H9 (cell line): Measurements from ENCODE around the gene PRDM11. TPM values are rescaled to one million over a fixed set of nuclear protein-coding genes. Genes with fewer than 3 reads are reported as not detected.
A peak's percentile ranks its signal among the peaks of the same experiment; 100 is the strongest.

Source experiments
- DNase-seq: peaks from one replicate; pipeline ENCODE4 v3.0.0-alpha.2; 2017
- H2AFZ ChIP-seq: one replicate; pipeline ENCODE4 v1.6.1; 2013; ENCODE audit warnings: mild to moderate bottlenecking, low read length, control low read depth, moderate library complexity
- H2AK5ac ChIP-seq: 2 replicates; pipeline ENCODE4 v1.6.1; 2013; ENCODE audit warnings: low read length, control low read depth, mixed read lengths; ENCODE audit not compliant: insufficient read length
- H2BK120ac ChIP-seq: one replicate; pipeline ENCODE4 v1.6.1; 2013; ENCODE audit warnings: low read depth, mild to moderate bottlenecking, low read length, control low read depth, inconsistent platforms; ENCODE audit not compliant: poor library complexity, severe bottlenecking
- H2BK12ac ChIP-seq: 2 replicates; pipeline ENCODE4 v1.6.1; 2013; ENCODE audit warnings: low read length, control low read depth, mixed read lengths, low read depth; ENCODE audit not compliant: insufficient read length
- H2BK15ac ChIP-seq: 2 replicates; pipeline ENCODE4 v1.6.1; 2013; ENCODE audit warnings: low read depth, low read length, control low read depth
- H2BK20ac ChIP-seq: one replicate; pipeline ENCODE4 v1.6.1; 2013; ENCODE audit warnings: low read depth, mild to moderate bottlenecking, low read length, control low read depth, inconsistent platforms; ENCODE audit not compliant: poor library complexity, severe bottlenecking
- H2BK5ac ChIP-seq: 2 replicates; pipeline ENCODE4 v1.6.1; 2013; ENCODE audit warnings: low read length, control low read depth, mixed read lengths; ENCODE audit not compliant: insufficient read length
- H3K14ac ChIP-seq: 2 replicates; pipeline ENCODE4 v1.6.1; 2013; ENCODE audit warnings: low read length, control low read depth; ENCODE audit not compliant: insufficient read depth
- H3K18ac ChIP-seq: 2 replicates; pipeline ENCODE4 v1.6.1; 2013; ENCODE audit warnings: low read depth, mild to moderate bottlenecking, mixed read lengths, low read length, control low read depth; ENCODE audit not compliant: insufficient read length
- H3K23ac ChIP-seq: 2 replicates; pipeline ENCODE4 v1.6.1; 2013; ENCODE audit warnings: low read length, control low read depth, mixed read lengths, low read depth; ENCODE audit not compliant: insufficient read length
- H3K23me2 ChIP-seq: 2 replicates; pipeline ENCODE4 v1.6.1; 2013; ENCODE audit warnings: low read depth, mild to moderate bottlenecking, mixed read lengths, low read length, control low read depth; ENCODE audit not compliant: insufficient read length, poor library complexity, severe bottlenecking
- H3K27ac ChIP-seq: 2 replicates; pipeline ENCODE4 v1.5.1; 2013; ENCODE audit warnings: low read length, control low read depth, mixed read lengths, low read depth; ENCODE audit not compliant: insufficient read length
- H3K27me3 ChIP-seq: 2 replicates; pipeline ENCODE4 v1.6.1; 2013; ENCODE audit warnings: low read length, control low read depth, inconsistent platforms; ENCODE audit not compliant: insufficient read depth
- H3K4ac ChIP-seq: 2 replicates; pipeline ENCODE4 v1.6.1; 2013; ENCODE audit warnings: low read depth, mild to moderate bottlenecking, control low read depth, inconsistent platforms, low read length, moderate library complexity
- H3K4me1 ChIP-seq: 2 replicates; pipeline ENCODE4 v1.6.1; 2013; ENCODE audit warnings: low read length, control low read depth, inconsistent platforms; ENCODE audit not compliant: insufficient read depth
- H3K4me2 ChIP-seq: 2 replicates; pipeline ENCODE4 v1.6.1; 2013; ENCODE audit warnings: low read length, control low read depth, mixed read lengths; ENCODE audit not compliant: insufficient read length, insufficient read depth
- H3K56ac ChIP-seq: 2 replicates; pipeline ENCODE4 v1.6.1; 2013; ENCODE audit warnings: low read depth, mild to moderate bottlenecking, mixed read lengths, low read length, control low read depth; ENCODE audit not compliant: insufficient read length
- H3K79me1 ChIP-seq: 2 replicates; pipeline ENCODE4 v1.6.1; 2013; ENCODE audit warnings: low read depth, mild to moderate bottlenecking, moderate library complexity, low read length, control low read depth, inconsistent platforms; ENCODE audit not compliant: insufficient read depth, poor library complexity, severe bottlenecking
- H3K79me2 ChIP-seq: 2 replicates; pipeline ENCODE4 v1.6.1; 2013; ENCODE audit warnings: low read length, control low read depth, inconsistent platforms; ENCODE audit not compliant: insufficient read depth
- H3K9ac ChIP-seq: 2 replicates; pipeline ENCODE4 v1.6.1; 2013; ENCODE audit warnings: low read length, control low read depth, mixed read lengths; ENCODE audit not compliant: insufficient read length; ENCODE audit errors: extremely low read depth
- H3K9me3 ChIP-seq: one replicate; pipeline ENCODE4 v1.6.1; 2013; ENCODE audit warnings: low read depth, low read length, inconsistent platforms; ENCODE audit not compliant: control insufficient read depth
- H3T11ph ChIP-seq: one replicate; pipeline ENCODE4 v1.6.1; 2013; ENCODE audit warnings: mild to moderate bottlenecking, low read length, control low read depth, inconsistent platforms
- H4K20me1 ChIP-seq: one replicate; pipeline ENCODE4 v1.6.1; 2013; ENCODE audit not compliant: control insufficient read depth, insufficient read length, insufficient read depth
- H4K5ac ChIP-seq: 2 replicates; pipeline ENCODE4 v1.6.1; 2013; ENCODE audit warnings: low read depth, mild to moderate bottlenecking, mixed read lengths, low read length, control low read depth; ENCODE audit not compliant: insufficient read length
- H4K8ac ChIP-seq: replicated peaks from 2 replicates; pipeline ENCODE4 v1.6.1; 2013; ENCODE audit warnings: low read length, control low read depth, mixed read lengths, low read depth; ENCODE audit not compliant: insufficient read length
- H4K91ac ChIP-seq: 2 replicates; pipeline ENCODE4 v1.6.1; 2013; ENCODE audit warnings: low read depth, mild to moderate bottlenecking, moderate library complexity, mixed read lengths, low read length, control low read depth; ENCODE audit not compliant: insufficient read length
- H3K27ac Mint-ChIP-seq, 3 experiments: 2 replicates in 2 of 3; 3 replicates in 1 of 3; pipeline ENCODE4 v1.8.0; 2020 to 2021; ENCODE audit warnings: mixed read lengths in 3 of 3, mild to moderate bottlenecking in 1 of 3, moderate library complexity in 1 of 3
- H3K27me3 Mint-ChIP-seq: 2 replicates; pipeline ENCODE4 v1.8.0; 2021; ENCODE audit warnings: low read depth, mild to moderate bottlenecking, moderate library complexity, mixed read lengths
- H3K36me3 Mint-ChIP-seq, 3 experiments: 2 replicates in 2 of 3; 3 replicates in 1 of 3; pipeline ENCODE4 v1.8.0; 2020 to 2021; ENCODE audit warnings: low read depth in 3 of 3, mixed read lengths in 3 of 3; ENCODE audit not compliant: insufficient read depth in 1 of 3
- H3K4me1 Mint-ChIP-seq, 2 experiments: 2 replicates each; pipeline ENCODE4 v1.8.0; 2020; ENCODE audit warnings: mixed read lengths in 2 of 2
- H3K4me3 Mint-ChIP-seq, 2 experiments: 2 replicates in 1 of 2; 3 replicates in 1 of 2; pipeline ENCODE4 v1.8.0; 2020 to 2021; ENCODE audit warnings: mild to moderate bottlenecking in 2 of 2, mixed read lengths in 2 of 2, moderate library complexity in 1 of 2
- H3K9me3 Mint-ChIP-seq, 2 experiments: 2 replicates in 1 of 2; 3 replicates in 1 of 2; pipeline ENCODE4 v1.8.0; 2020; ENCODE audit warnings: mild to moderate bottlenecking in 2 of 2, mixed read lengths in 2 of 2, moderate library complexity in 1 of 2
- WGBS: extraction: QIAGEN DNeasy Blood & Tissue Kit; methylation state at CpG from one replicate; pipeline ENCODE4 v1.1.7; 2013; ENCODE audit warnings: missing lambda C conversion rate, low lambda C conversion rate, mixed read lengths; ENCODE audit not compliant: insufficient read length; ENCODE audit errors: extremely low coverage; 5-methylcytosine and 5-hydroxymethylcytosine counted together
- total RNA-seq: library from RNA; stranded (reverse); gene quantifications from 2 replicates; pipeline ENCODE4 v1.2.1, GENCODE V29; 2021
- TF ChIP-seq, protein P1 (sequence below): fragments of 200-600 bp; sonication (generic); conservative IDR thresholded peaks from 3 replicates; pipeline ENCODE4 v1.8.0; 2021; ENCODE audit warnings: antibody characterized with exemption, mild to moderate bottlenecking

Gene PRDM11
- total RNA-seq, 1 experiment from 2014 or later, result 11.5 TPM

DNA sequence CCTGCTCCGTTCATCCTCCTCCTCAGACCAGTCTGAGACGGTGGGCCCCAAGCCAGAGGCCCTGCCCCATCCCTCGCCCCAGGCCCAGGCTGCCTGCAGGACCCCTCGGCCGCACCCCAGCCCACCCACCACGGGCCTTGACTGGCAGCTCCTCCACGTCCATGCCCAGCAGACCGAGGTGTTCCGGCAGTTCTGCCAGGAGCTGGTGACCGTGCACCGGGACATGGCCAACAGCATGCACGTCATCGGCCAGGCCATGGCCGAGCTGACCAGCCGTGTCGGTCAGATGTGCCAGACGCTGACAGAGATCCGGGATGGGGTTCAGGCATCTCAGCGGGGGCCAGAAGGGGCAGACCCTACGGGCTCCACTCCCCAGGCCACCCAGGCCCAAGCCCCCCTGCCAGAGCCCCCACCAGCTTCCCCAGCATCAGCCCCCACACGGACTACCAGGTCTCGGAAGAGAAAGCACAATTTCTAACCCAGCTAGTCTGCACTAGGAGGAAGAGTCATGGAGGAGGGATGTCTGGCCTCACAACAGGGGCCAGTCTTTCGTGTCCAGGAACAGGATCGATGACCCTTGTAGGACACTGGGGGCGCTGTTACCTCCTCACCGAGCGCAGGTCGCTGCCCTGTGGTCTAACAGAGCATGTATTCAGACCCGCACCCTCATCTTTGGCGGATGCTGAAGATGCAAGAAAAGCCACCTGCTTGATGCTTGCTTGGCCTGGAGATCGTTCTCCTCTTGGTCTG, 66.3 kb downstream of the PRDM11 start:
- Histone ChIP-seq H2AK5ac (no peak overlapping the region), H3K27me3 (no peaks in the 10 kb centered on the region), H4K8ac (no peak overlapping the region), H3K4me2 (no peak overlapping the region), H2BK5ac (no peak overlapping the region), H3K23me2 (no peaks in the 10 kb centered on the region), H2BK12ac (no peak overlapping the region), H3K18ac (no peak overlapping the region), H3K4me1 (no peaks in the 10 kb centered on the region), H3K56ac (no peak overlapping the region), H3K27ac (no peak overlapping the region), H3K9me3 (no peaks in the 10 kb centered on the region), H3T11ph (no peak overlapping the region), H2BK20ac (no peak overlapping the region), H3K4ac (no peak overlapping the region), H3K79me2 (no peaks in the 10 kb centered on the region), H4K5ac (no peak overlapping the region), H2BK15ac (no peak overlapping the region), H3K9ac (no peak overlapping the region), H3K23ac (no peak overlapping the region), H2BK120ac (no peak overlapping the region), H4K91ac (no peak overlapping the region), H4K20me1 (no peaks in the 10 kb centered on the region), H2AFZ (no peak overlapping the region), H3K79me1 (no peaks in the 10 kb centered on the region), H3K14ac (no peak overlapping the region)
- no peak overlapping the region; a peak in 1 of 5 replicates for H3K4me3 Mint-ChIP-seq
- TF ChIP-seq, protein P1, sequence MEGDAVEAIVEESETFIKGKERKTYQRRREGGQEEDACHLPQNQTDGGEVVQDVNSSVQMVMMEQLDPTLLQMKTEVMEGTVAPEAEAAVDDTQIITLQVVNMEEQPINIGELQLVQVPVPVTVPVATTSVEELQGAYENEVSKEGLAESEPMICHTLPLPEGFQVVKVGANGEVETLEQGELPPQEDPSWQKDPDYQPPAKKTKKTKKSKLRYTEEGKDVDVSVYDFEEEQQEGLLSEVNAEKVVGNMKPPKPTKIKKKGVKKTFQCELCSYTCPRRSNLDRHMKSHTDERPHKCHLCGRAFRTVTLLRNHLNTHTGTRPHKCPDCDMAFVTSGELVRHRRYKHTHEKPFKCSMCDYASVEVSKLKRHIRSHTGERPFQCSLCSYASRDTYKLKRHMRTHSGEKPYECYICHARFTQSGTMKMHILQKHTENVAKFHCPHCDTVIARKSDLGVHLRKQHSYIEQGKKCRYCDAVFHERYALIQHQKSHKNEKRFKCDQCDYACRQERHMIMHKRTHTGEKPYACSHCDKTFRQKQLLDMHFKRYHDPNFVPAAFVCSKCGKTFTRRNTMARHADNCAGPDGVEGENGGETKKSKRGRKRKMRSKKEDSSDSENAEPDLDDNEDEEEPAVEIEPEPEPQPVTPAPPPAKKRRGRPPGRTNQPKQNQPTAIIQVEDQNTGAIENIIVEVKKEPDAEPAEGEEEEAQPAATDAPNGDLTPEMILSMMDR, result peak; percentile 76
- no peaks in the 10 kb centered on the region for H3K9me3 Mint-ChIP-seq
- peaks cover 0 to 4% (median 0%) of the 10 kb centered on the region in 3 experiments; a peak in 3 of 7 replicates for H3K36me3 Mint-ChIP-seq
- no CpG with 5 or more reads among the region's 31 CpGs for WGBS
- no peaks in the 10 kb centered on the region; the same call in none of the 2 replicates for H3K27me3 Mint-ChIP-seq
- peak; percentile 78 for DNase-seq
- no peak overlapping the region for H3K27ac Mint-ChIP-seq
- H3K4me1 Mint-ChIP-seq, result peaks cover 13 to 25% of the 10 kb centered on the region in 2 experiments
